HG03108 (cell line): ENCODE results near the gene DPH3.

Experiments
- ATAC-seq: cut with Tn5 transposase; IDR thresholded peaks from one replicate; pipeline ENCODE4 v1.9.1; 2021; ENCODE audit warnings: moderate library complexity; ENCODE audit not compliant: unreplicated experiment

Gene DPH3

DNA sequence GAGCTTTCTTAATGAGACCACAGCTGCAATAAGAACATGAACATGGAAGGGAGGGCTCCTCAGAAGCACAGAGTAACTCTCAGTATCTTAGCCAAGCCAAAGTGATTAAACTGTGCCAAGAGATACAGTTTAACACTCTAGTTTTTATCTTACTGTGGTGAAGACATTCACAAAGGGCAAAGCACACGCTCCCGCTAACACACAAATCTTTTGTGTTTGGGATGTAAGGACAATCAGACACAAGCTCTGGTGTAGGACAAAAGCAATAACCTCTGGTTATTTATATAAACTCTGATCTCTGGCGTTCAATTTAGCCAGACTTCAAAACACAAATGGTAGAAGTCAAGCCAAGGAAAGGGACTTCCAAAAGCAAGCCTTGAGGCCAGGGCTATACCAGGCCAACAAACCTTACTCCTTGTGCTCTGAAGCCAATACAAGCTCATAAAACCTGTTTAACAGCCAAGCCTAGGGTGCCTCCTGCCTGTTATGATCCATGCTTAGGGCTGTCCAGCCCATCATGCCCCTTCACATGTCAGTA lies 27.8 kb downstream of the DPH3 start:
- ATAC-seq = no peak

DNA sequence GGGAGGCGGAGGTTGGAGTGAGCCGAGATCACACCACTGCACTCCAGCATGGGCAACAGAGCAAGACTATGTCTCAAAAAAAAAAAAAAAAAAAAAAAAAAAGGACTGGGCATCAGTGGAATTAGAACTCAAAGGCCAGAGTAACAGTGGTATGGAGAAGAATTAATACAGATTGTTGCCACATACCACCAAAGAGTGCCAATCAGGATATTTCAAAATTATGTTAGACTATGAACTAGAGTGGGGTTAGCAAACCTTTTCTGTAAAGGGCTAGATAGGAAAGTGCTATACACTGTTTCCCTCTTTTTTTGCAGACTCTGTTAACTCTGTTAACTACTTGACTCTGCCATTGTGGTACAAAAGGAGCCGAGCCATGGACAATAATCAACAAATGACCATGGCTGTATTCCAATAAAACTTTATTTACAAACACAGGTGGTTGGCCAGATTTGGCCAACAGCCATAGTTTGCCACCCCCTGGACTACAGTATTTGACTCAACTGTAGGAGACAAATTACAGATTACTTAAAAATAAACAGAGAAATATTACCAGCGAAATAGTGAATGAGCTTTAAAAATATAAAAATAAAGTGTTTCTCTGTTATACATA lies 28.6 kb downstream of the DPH3 start:
- no peak for ATAC-seq

GRCh38 chr3:16234281-16234680 lies 30.5 kb downstream of the DPH3 start:
- no peak for ATAC-seq

GRCh38 chr3:16233806-16234205 lies 30.9 kb downstream of the DPH3 start:
- no peak for ATAC-seq

DNA sequence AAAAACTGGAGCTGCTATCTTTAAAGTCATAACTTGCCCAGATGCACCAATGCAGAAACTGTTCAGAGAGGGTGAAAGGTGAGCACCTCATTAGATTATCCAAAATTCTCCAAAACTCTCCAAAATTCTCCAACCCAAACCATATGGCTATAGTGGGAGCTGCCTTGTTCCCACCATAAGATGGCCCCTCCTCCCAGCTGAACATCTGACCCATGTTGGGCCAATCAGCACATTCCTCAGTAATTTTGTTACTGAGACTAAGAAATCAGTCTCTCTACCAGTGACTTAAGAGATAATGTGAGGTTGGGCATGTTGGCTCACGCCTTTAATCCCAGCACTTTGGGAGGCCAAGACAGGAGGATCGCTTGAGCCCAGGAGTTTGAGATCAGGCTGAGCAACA lies 32.8 kb downstream of the DPH3 start:
- ATAC-seq = no peak

- no peak for ATAC-seq
Observed at GRCh38 chr3:16229681-16230080, 35.1 kb downstream of the DPH3 start.

DNA sequence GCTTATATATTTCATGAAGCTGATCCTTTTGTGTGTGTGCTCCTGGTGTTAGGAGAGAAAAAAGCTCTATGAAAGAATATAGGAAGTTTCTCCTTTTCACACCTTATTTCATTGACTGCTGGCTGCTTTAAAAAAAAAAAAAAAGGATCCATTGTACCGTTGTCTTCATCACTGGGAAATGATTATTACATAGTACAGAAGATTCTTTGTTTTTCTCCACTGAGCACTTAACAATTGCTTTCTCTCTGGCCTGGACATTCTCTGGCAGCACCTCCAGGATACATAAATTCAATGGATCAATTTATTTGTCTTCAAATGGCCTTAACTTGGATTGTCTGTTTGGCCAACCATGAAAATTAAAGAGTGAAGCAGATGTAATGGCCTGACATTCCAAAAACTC lies 37.2 kb downstream of the DPH3 start:
- no peak for ATAC-seq

DNA sequence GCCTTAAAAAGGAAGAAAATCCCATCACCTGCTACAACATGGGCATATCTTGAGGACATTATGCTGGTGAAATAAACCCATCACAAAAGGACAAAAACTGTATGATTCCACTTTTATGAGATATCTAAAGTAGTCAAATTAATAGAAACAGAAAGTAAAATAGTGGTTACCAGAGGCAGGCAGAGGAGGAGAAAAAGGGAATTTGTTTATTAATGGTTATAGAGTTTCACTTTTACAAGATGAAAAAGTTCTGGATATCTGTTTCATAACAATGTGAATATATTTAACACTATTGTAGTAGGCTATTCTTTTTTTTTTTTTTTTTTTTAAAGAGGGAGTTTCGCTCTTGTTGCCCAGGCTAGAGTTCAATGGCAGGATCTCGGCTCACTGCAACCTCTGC lies 40.4 kb downstream of the DPH3 start:
- no peak for ATAC-seq

GRCh38 chr3:16222547-16222946 lies 42.2 kb downstream of the DPH3 start:
- no peak for ATAC-seq

DNA sequence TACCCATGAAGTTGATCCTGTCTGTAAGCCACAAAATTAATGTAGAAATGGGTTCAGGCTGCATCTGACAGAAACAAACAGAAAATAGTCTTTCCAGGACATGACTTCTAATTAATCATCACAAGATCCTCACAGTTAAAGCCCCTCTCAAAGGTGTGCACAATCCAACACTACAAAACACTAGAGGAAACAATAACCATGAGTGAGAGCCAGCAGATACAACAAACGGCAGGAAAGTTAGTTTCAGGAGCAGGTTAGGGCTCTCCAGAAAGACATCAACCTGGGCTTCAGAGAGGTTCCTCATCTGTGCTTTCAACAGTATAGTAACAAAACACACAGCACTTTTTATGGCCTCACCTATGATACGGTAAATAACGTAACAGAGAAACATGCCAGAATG lies 42.8 kb downstream of the DPH3 start:
- ATAC-seq = no peak

GRCh38 chr3:16219777-16220176 lies 45.0 kb downstream of the DPH3 start:
- no peak for ATAC-seq

GRCh38 chr3:16216373-16216935 lies 48.3 kb downstream of the DPH3 start:
- ATAC-seq = no peak

DNA sequence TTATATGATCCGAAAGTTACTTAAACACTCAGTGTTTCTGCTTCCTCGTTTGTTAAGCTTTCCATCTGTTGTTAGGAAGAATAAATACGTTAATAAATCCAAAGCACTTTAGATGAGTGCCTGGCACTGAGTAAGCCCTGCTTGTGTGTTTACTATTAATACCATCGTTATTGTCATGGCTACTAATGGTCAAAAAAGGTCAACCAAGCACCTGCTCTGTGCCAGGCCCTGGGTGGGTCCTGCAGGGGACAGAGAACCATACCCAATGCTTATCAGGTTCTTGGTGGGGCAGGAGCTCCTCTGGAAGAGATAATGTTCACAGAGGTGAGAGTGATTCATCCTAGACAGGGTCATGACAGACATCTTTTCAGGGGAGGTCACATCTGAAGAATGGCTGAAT lies 50.4 kb downstream of the DPH3 start:
- no peak for ATAC-seq

GRCh38 chr3:16211176-16211904 lies 53.4 kb downstream of the DPH3 start:
- no peak for ATAC-seq
